BJ (cell line): ENCODE measurements around the gene FRAS1. TPM values are rescaled to one million over a fixed set of nuclear protein-coding genes. Genes with fewer than 3 reads are reported as not detected.

Experiments
- CTCF ChIA-PET: fragments of 350-600 bp; formaldehyde crosslinking; extraction: SDS; loops from one replicate; lab custom pipeline; 2021; ENCODE audit warnings: antibody characterized with exemption, inconsistent platforms; lab: Yijun Ruan, JAX
- POLR2A ChIA-PET: fragments of 300-600 bp; sonication (Branson Sonifier 250); formaldehyde crosslinking; extraction: SDS; loops from one replicate; lab custom pipeline; 2021; ENCODE audit warnings: antibody characterized with exemption; lab: Charles Lee
- DNase-seq: peaks from one replicate; pipeline ENCODE4 v3.0.0-alpha.2; 2011; ENCODE audit warnings: low read depth
- H3K27me3 ChIP-seq: 2 replicates; pipeline ENCODE4 v1.6.0; 2011; ENCODE audit warnings: low read length; ENCODE audit not compliant: control insufficient read depth, insufficient read depth
- H3K36me3 ChIP-seq: 2 replicates; pipeline ENCODE4 v1.5.1; 2011; ENCODE audit warnings: low read length; ENCODE audit not compliant: control insufficient read depth, insufficient read depth
- H3K4me3 ChIP-seq: 2 replicates; pipeline ENCODE4 v1.5.1; 2011; ENCODE audit warnings: low read depth, mild to moderate bottlenecking, control low read depth, low read length
- polyA plus RNA-seq: library from polyadenylated mRNA; depleted of rRNA; stranded (reverse); fragments of >200 nt; gene quantifications from 2 replicates; pipeline ENCODE4 v1.2.3, GENCODE V29; 2011
- TF ChIP-seq, protein P1 (sequence below): IDR thresholded peaks from 2 replicates; pipeline ENCODE4 v1.5.1; 2011; ENCODE audit warnings: low read depth, mild to moderate bottlenecking, control low read depth, inconsistent platforms, low read length, moderate library complexity; ENCODE audit not compliant: insufficient read depth

FRAS1 gene
- polyA plus RNA-seq, 1 experiment: 4.4 TPM

DNA sequence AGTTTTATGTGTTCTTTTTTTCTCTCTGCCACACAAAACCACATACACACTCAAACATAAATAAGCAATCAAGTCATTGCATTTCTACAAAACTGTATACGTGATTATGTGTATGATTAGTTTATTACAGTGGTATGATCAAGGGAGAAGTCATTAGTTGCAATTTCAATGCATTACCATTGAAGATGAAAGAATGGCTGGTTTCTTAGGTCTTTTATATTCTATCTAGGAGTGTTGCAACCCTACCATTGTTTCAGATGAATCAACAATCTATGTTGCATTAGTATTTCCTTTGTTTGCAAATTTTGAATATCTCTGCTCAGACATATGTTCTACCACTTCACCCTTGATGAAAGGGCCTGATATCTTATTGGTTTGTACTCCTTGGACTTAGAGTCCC is 501.3 kb downstream of the FRAS1 start:
- DNase-seq: no peak
- H3K27me3 ChIP-seq: no peaks in the 10 kb centered on the region
- ChIA-PET CTCF (interaction anchor here (1.4 kb wide), 1 partner anchor 55 kb away, joined by 3 read pairs; no protein-coding TSS in a partner anchor), POLR2A (no interaction called here)
- TF ChIP-seq, protein P1, sequence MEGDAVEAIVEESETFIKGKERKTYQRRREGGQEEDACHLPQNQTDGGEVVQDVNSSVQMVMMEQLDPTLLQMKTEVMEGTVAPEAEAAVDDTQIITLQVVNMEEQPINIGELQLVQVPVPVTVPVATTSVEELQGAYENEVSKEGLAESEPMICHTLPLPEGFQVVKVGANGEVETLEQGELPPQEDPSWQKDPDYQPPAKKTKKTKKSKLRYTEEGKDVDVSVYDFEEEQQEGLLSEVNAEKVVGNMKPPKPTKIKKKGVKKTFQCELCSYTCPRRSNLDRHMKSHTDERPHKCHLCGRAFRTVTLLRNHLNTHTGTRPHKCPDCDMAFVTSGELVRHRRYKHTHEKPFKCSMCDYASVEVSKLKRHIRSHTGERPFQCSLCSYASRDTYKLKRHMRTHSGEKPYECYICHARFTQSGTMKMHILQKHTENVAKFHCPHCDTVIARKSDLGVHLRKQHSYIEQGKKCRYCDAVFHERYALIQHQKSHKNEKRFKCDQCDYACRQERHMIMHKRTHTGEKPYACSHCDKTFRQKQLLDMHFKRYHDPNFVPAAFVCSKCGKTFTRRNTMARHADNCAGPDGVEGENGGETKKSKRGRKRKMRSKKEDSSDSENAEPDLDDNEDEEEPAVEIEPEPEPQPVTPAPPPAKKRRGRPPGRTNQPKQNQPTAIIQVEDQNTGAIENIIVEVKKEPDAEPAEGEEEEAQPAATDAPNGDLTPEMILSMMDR: no peak
- H3K4me3 ChIP-seq: no peak overlapping the region
- no peaks in the 10 kb centered on the region for H3K36me3 ChIP-seq

DNA sequence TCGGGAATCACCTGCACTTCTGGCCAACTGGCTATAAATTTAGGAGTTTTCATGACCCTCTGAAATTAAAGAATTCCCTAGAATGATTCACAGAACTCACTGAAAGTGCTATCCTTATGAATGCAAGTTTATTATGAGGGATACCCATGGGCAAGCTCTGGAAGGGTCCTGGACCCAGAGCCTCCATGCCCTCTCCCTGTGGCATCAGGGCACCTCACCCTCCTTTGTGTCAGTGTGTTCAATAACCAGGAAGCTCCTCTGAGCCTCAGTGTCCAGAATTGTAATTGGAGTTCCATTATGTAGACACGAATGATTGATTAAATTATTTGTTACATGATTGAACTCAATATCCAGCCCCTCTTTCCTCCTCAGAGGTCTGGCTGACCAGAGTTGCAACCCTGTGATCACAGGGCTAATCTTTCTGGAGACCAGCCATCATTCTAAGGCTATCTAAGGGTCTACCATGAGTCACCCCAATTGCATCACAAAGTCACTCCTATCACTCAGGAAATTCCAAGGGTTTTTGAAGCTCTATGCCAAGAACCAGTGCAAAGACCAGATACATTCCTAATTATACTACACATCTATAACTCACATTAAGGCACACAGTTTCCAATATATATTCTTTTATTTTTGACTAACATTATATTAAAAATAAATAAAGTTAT is 503.3 kb downstream of the FRAS1 start:
- H3K27me3 ChIP-seq: no peaks in the 10 kb centered on the region
- no peaks in the 10 kb centered on the region for H3K36me3 ChIP-seq
- TF ChIP-seq, protein P1: no peak
- ChIA-PET CTCF (interaction anchor here (0.6 to 2.0 kb wide), 3 partner anchors 9 to 684 kb away, joined by 3 to 6 read pairs (median 3); partner anchors contain the start of gene ANXA3), POLR2A (interaction anchor here (0.6 to 0.7 kb wide), 2 partner anchors 9 to 48 kb away, joined by 3 to 4 read pairs; no protein-coding TSS in a partner anchor)
- H3K4me3 ChIP-seq: no peak overlapping the region
- peak; percentile 22 for DNase-seq

DNA sequence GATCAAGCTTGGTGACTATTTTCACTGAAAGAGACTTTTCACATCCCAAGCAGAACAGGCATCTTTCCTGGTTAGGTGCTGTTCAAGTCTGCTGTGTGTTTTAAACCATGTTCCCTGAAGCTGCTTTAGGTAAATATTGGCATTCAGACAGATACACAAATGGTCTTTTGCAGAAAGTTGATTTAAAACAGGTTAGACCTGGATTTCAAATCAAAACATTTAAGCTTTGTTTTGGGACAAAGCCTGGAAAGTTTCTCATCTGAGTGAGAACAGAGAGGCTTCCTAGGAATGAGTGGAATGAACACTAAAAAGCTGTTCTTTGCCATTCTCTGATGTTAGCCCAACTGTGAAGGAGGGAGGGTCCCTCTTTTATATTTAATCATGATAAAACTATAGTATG is 504.6 kb downstream of the FRAS1 start:
- H3K27me3 ChIP-seq: no peaks in the 10 kb centered on the region
- H3K4me3 ChIP-seq: no peak overlapping the region
- TF ChIP-seq, protein P1: no peak
- ChIA-PET CTCF (interaction anchor here (1.3 to 2.0 kb wide), 3 partner anchors 10 to 225 kb away, joined by 3 to 6 read pairs (median 3); partner anchors contain the start of gene ANXA3), POLR2A (interaction anchor here (0.5 to 0.6 kb wide), 3 partner anchors 21 to 502 kb away, joined by 3 to 6 read pairs (median 4); no protein-coding TSS in a partner anchor)
- DNase-seq: no peak
- H3K36me3 ChIP-seq: no peaks in the 10 kb centered on the region

DNA sequence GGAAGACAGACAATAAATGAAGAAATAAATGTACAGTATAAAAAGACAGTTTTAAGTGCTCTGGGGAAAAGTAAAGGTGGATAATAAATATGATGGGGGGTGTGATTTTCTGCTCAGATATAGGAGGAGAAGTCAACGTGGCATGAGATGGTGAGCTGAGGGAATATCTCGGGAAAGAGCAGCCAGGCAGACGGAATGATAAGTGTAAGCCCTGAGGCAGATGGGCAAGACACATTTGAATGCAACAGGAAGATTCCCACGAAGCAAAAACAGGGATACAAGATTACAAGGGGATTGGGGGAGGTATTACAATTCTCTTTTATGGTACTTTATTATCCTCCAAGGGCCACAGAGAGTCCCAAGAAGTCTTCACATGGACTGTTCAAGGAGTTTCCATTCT is 505.6 kb downstream of the FRAS1 start:
- ChIA-PET POLR2A (no interaction called here), CTCF (no interaction called here)
- no peaks in the 10 kb centered on the region for H3K36me3 ChIP-seq

DNA sequence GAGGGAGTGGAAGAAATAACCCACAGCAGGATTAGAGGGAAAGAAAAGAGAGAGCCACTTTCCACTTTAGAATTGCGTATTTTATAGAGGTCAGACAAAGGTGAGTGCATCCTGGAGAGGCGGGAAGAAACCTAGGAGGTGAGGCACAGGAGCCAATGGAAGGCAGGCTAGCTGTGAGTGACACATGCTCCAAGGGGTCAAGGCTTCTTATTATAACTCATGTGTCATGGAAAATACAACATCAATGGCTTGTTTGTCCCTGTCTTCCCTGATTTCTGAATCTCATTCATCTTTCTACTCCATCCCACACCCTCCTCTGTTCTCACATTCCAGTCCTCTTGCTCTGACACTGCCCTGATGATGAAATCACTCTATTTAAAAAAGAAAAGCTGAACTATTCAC is 508.8 kb downstream of the FRAS1 start:
- no peaks in the 10 kb centered on the region for H3K36me3 ChIP-seq
- no peak overlapping the region for H3K4me3 ChIP-seq
- TF ChIP-seq, protein P1: no peak
- ChIA-PET CTCF (interaction anchor here (0.7 to 0.8 kb wide), 2 partner anchors 79 to 572 kb away, joined by 3 read pairs; no protein-coding TSS in a partner anchor), POLR2A (interaction anchor here (0.6 kb wide), 1 partner anchor 1661 kb away, joined by 3 read pairs; no protein-coding TSS in a partner anchor)
- DNase-seq: peak; percentile 64
- H3K27me3 ChIP-seq: no peaks in the 10 kb centered on the region

More for the DNA sequence above, 505.6 kb downstream of the FRAS1 start:
- H3K4me3 ChIP-seq: no peak overlapping the region
- TF ChIP-seq, protein P1: no peak
- no peaks in the 10 kb centered on the region for H3K27me3 ChIP-seq
- no peak for DNase-seq
